Activated naive CD8-positive, alpha-beta T cell treated with anti-CD3 and anti-CD28 coated beads, Interleukin-2, amount 10 ng/mL, durations not matched to agents 7 days and 5 days (primary cell): ENCODE data around the gene AMBRA1. TPM values are rescaled to one million over a fixed set of nuclear protein-coding genes. Genes with fewer than 3 reads are reported as not detected.

Experiments used
- ATAC-seq: fragments of 150-1000 bp; cut with Tn5 transposase; one replicate; pipeline ENCODE4 v1.10.0; 2021; ENCODE audit warnings: low read depth, moderate library complexity
- POLR2A ChIA-PET: fragments of 350-600 bp; sonication (Branson Sonifier 250); formaldehyde crosslinking; loops from one replicate; lab custom pipeline; 2021; ENCODE audit warnings: antibody characterized with exemption; lab: Charles Lee
- DNase-seq: peaks from one replicate; pipeline ENCODE4 v3.0.0; 2021
- H3K27ac Mint-ChIP-seq: one replicate; pipeline ENCODE4 v1.8.0; 2022; ENCODE audit warnings: mild to moderate bottlenecking, mixed read lengths
- H3K27me3 Mint-ChIP-seq: one replicate; pipeline ENCODE4 v1.8.0; 2022; ENCODE audit warnings: mild to moderate bottlenecking, moderate library complexity, mixed read lengths
- H3K36me3 Mint-ChIP-seq: one replicate; pipeline ENCODE4 v1.8.0; 2021; ENCODE audit warnings: mild to moderate bottlenecking, mixed read lengths
- H3K4me1 Mint-ChIP-seq: one replicate; pipeline ENCODE4 v1.8.0; 2021; ENCODE audit warnings: mixed read lengths
- H3K4me3 Mint-ChIP-seq: one replicate; pipeline ENCODE4 v1.8.0; 2022; ENCODE audit warnings: mild to moderate bottlenecking, moderate library complexity, mixed read lengths
- H3K9me3 Mint-ChIP-seq: one replicate; pipeline ENCODE4 v1.8.0; 2021; ENCODE audit warnings: mixed read lengths
- total RNA-seq, 2 experiments: library from RNA; stranded (reverse); gene quantifications; one replicate each; pipeline ENCODE4 v1.2.3, GENCODE V29; 2021

Gene AMBRA1
- total RNA-seq, 2 experiments from 2014 or later: 39.1 to 40.5 TPM

DNA sequence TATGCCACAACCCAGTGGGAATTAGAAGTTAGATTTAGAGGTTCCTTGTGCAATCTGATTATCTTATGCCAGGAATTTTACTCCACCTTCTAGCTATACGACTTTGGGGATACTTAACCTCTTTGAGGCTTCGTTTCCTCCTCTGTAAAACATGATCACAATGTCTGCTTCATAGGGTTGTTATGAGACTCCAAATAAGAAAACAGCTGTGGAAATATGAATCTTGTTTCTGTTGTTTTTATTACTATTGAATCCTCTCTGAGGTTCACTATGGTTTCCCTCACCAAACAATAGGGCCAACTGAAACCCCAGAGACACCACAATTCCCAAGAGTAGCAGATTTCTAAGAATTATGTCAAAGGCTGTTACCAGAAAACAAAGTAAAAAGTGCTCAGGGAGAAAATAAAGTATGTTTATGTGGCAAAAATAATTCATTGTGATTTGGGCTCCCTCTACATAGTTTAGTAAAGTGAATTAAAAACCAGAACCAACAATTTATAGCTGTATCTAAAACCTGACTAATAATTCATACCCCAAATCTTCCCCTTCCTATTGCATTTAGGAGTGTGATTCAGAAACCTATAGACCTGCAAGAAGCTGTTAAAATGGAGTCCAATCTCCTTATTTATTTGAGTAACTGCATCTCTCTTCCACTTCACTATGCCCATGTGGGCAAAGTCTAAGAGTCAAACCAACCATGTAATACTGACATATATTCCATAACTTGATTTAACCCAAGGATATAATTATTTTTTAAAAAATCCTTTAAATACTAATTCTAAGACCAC lies 38.4 kb downstream of the AMBRA1 start:
- Mint-ChIP-seq H3K27ac (peak overlapping the region; percentile 75), H3K4me1 (peaks cover 49% of the 10 kb centered on the region), H3K36me3 (peaks cover 18% of the 10 kb centered on the region), H3K9me3 (no peaks in the 10 kb centered on the region), H3K4me3 (peak overlapping the region; percentile 46), H3K27me3 (peaks cover 2% of the 10 kb centered on the region)
- POLR2A ChIA-PET: interaction anchor here (0.6 to 2.0 kb wide), 5 partner anchors 15 to 115 kb away, joined by 3 to 5 read pairs (median 4); partner anchors contain the start of gene AMBRA1
- DNase-seq: no peak
- ATAC-seq: peak; percentile 66

DNA sequence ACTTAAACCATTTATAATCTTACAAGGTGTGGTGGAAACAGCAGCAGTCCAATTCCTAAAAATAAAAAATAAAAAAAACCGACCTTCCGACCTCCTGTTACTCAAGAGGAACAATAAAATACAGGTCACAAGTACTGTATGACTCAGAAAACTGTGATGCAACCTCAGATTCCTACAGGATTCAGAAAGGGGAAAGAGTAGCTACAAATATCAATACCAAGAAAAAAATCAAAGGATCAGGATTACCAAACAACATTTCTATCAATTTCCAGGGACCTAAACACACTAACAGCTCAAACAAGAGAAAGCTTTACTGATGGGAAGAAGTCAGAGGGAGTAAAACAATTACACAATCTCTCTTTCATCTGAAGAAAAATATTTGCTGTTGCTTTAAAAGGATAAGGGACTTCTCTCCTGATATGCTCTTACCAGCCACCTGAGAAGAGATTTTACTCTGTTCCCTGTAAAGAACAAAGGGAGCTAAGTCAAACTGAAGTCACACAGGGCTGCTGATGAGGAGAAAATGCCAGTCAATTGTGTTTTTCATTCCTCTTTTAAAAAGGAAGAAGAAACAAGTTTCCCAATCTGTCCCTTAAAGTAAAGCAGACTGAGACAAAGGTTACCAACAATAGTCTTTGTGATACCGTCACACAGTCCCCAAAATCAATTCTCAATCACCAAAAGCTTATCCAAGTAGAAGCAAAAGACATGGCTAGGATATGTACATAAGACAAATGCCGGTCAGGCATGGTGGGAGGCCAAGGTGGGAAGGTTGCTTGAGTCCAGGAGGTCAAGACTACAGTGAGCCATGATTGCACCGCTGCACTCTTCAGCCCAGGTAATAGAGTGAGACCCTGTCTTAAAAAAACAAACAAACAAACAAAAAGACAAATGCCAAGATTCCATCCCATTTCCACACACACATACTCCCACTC lies 39.3 kb downstream of the AMBRA1 start:
- POLR2A ChIA-PET: interaction anchor here (0.5 to 2.0 kb wide), 4 partner anchors 19 to 116 kb away, joined by 3 to 5 read pairs (median 4); partner anchors contain the start of gene AMBRA1
- no peak overlapping the region for H3K27ac Mint-ChIP-seq
- H3K27me3 Mint-ChIP-seq: peaks cover 2% of the 10 kb centered on the region
- peak overlapping the region; percentile 46 for H3K4me3 Mint-ChIP-seq
- DNase-seq: no peak
- H3K36me3 Mint-ChIP-seq: peaks cover 18% of the 10 kb centered on the region
- no peaks in the 10 kb centered on the region for H3K9me3 Mint-ChIP-seq
- ATAC-seq: no peak
- peaks cover 44% of the 10 kb centered on the region for H3K4me1 Mint-ChIP-seq

DNA sequence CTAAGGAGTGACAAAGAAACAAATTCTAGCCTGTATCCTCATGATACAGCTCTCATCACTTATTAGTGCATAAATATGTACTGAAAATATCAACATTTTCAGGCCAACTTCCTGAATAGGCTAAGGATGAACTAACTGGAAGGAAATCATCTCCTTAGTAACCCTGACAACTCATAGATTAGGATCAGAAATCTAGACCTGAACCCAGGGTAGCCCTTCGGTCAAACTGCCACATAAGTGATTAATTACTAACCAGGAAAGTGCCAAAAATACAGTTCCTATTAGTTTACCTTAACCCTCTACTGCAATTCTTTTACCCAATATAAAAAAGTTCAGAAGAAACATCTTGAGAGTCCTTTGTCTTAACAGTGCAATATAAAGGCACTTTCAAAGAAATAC lies 40.0 kb downstream of the AMBRA1 start:
- DNase-seq (no peak), ATAC-seq (no peak)
- Mint-ChIP-seq H3K4me1 (peaks cover 40% of the 10 kb centered on the region), H3K27ac (no peak overlapping the region), H3K9me3 (no peaks in the 10 kb centered on the region), H3K27me3 (peaks cover 2% of the 10 kb centered on the region), H3K4me3 (no peak overlapping the region), H3K36me3 (peaks cover 18% of the 10 kb centered on the region)
- POLR2A ChIA-PET: no interaction called here

DNA sequence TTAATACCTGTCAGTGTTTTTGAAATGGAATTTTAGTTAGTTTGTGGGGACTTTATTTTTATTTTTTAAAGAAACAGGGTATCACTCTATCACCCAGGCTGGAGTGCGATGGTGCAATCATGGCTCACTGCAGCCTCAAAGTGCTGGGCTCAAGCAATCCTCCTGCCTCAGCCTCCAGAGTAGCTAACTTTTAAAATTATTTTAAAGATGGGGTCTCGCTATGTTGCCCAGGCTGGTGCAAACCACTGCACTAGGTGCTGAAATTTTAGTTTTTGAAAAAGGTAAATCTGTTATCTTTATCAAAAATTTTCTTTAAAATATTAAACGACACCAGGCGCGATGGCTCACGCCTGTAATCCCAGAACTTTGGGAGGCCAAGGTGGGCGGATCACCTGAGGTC lies 42.6 kb downstream of the AMBRA1 start:
- ATAC-seq: no peak
- H3K27ac Mint-ChIP-seq: no peak overlapping the region
- H3K36me3 Mint-ChIP-seq: peaks cover 18% of the 10 kb centered on the region
- DNase-seq: no peak
- H3K9me3 Mint-ChIP-seq: no peaks in the 10 kb centered on the region
- POLR2A ChIA-PET: interaction anchor here (0.6 kb wide), 1 partner anchor 17 kb away, joined by 5 read pairs; no protein-coding TSS in a partner anchor
- H3K4me3 Mint-ChIP-seq: no peak overlapping the region
- H3K4me1 Mint-ChIP-seq: peaks cover 28% of the 10 kb centered on the region
- peaks cover 2% of the 10 kb centered on the region for H3K27me3 Mint-ChIP-seq

DNA sequence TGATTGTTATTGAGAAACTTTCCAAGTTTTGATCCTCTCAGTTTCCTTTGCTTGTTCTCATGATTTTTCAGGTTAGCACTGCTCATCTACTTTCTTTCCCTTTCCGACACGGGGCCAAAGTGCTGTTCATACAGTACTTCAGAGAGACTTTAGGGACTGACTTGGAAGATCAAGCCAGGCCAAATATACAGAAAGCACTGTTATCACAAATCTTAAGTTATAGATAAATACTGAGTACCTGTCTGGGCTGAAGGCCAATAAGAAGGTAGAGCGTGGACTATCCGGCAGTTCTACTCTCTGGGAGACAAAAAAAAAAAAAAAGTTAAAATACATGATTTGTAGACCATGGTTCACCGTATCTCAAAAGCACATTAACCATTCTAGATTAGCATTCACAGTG lies 46.2 kb downstream of the AMBRA1 start:
- no peak for ATAC-seq
- Mint-ChIP-seq H3K9me3 (no peaks in the 10 kb centered on the region), H3K27ac (no peak overlapping the region), H3K4me1 (peaks cover 4% of the 10 kb centered on the region), H3K36me3 (peaks cover 22% of the 10 kb centered on the region), H3K27me3 (no peaks in the 10 kb centered on the region), H3K4me3 (no peak overlapping the region)
- POLR2A ChIA-PET: interaction anchor here (1.0 kb wide), 1 partner anchor 13 kb away, joined by 3 read pairs; no protein-coding TSS in a partner anchor
- no peak for DNase-seq

DNA sequence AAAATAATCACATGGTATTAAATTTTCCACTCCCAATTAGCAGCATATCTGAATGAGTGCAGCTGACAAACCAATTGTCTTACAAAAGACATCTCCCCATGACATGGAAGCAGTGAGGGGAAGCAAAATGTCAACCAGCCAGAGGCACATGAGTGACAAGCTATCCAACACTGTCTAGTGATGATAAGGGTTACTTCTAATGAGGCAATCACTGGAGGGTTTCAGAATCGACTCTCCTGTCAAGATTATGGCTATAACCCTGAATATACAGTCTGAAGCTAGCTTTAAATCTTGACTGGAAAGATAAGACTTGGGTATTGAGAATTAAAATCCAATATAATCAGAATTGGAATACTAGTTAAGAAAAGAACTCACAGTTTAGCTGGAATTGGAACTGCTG lies 50.3 kb downstream of the AMBRA1 start:
- Mint-ChIP-seq H3K27me3 (no peaks in the 10 kb centered on the region), H3K4me3 (no peak overlapping the region), H3K36me3 (peaks cover 24% of the 10 kb centered on the region), H3K4me1 (no peaks in the 10 kb centered on the region), H3K9me3 (no peaks in the 10 kb centered on the region), H3K27ac (no peak overlapping the region)
- POLR2A ChIA-PET: no interaction called here
- ATAC-seq: no peak
- DNase-seq: no peak

DNA sequence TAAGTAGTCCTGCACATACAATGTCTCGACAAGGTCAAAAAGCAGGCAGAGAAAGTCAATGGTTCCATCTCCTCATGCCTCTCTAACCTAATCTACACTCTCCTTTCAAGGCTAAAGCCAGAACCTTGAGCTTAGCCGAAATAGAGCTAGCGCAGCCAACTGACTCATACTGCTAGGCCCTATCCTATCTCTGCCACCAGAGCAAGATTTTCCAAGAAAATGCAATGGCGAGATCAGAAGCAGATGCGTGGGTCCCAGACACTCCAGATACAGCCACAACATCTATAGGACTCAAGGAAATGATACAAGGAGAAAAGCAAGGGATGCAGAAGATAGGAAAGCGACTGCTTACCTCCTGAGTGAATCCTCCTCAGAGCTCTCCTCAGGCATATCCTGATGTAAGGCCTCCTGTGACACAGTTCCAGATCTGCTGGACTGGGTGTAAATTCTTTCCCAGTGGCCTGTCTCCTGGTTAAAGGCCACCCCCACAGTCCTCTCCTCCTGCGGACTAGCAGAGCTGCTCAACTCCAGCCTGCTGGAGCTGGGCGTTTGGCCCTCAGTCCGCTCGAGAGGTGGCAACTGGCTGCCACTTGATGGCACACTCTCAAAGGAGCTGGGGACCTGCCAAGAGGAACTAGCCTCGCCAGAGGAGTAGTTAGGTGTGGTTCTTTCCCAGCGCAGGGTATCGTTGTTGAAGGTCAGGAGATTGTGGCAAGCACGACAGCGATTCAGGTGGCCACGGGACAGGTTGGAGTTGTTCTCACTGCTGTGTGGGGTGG lies 52.0 kb downstream of the AMBRA1 start:
- no peak for DNase-seq
- no peak for ATAC-seq
- POLR2A ChIA-PET: no interaction called here
- Mint-ChIP-seq H3K36me3 (peaks cover 20% of the 10 kb centered on the region), H3K27me3 (no peaks in the 10 kb centered on the region), H3K4me3 (no peak overlapping the region), H3K4me1 (peaks cover 3% of the 10 kb centered on the region), H3K9me3 (no peaks in the 10 kb centered on the region), H3K27ac (no peak overlapping the region)

DNA sequence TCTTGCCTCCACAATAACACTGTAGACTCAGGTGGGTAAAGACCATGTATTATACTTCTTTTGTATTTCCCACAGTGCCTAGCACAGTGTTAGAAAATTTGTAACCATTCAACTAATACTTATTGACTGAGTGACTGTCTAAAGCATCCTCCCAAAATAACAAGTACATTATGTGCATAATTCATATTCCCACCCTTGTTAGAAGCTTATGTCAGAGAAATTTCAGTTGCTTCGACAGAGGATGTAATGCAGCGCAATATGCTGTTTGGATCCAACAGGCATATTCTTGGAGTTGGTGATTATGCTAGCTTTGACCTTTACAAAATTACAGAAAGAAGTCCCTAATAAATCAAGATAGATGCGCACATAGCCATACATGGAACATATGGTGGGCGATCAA lies 53.0 kb downstream of the AMBRA1 start:
- no peak overlapping the region for H3K4me3 Mint-ChIP-seq
- no peaks in the 10 kb centered on the region for H3K9me3 Mint-ChIP-seq
- DNase-seq: no peak
- POLR2A ChIA-PET: no interaction called here
- no peaks in the 10 kb centered on the region for H3K27me3 Mint-ChIP-seq
- ATAC-seq: no peak
- peaks cover 6% of the 10 kb centered on the region for H3K4me1 Mint-ChIP-seq
- H3K36me3 Mint-ChIP-seq: peaks cover 15% of the 10 kb centered on the region
- no peak overlapping the region for H3K27ac Mint-ChIP-seq

DNA sequence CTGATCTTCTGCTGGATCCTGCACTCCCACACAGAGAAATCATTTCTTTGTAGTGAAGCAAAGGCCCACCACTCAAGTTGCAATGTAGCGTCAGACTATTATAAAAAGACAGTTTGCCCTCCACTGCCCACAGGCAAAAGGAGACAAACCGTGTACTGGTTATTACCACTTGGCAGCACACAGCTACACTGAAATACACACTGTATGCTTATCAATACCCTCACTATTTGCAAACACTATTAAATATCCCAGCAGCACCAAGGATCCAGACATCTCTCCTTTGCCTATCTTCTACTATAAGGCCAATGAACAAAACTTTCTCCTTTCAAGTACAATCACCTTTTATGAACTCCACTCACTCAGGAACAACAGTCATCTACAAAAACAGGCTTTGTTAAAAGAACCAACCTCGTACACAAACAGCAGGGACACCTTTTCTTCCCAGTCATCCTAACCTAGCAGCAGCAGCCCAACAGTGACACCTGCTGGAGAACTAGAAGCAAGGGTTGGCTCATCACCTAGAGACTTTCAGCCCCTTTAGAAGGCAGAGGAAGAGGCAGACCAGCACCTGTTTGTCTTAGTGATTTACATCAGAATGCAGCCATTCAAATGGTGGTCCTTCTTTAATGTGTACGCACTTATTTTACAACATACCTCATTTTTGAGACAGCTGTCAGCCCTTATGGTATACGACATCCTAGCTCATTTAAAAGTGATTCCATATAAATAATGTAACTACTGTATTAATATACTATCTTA lies 56.1 kb downstream of the AMBRA1 start:
- ATAC-seq: peak; percentile 90
- H3K27me3 Mint-ChIP-seq: no peaks in the 10 kb centered on the region
- POLR2A ChIA-PET: no interaction called here

DNA sequence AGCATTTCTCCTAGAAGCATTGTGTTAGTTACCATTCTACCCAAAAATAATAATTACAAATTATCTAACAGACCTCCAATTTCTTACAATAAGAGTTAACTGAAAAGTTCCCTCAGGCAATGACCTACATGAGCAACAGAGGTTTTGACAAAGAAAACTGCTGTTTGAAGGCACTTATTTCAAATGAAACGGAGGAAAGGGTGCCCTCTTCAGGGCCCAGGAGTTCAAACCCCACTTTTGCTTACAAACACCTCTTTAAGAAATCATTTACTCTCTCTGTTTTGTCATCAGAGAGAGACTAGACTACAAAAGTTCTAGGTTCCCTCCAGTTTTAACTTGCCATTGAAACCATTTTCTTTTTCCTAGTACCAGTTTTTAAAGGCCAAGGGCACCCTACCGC lies 56.7 kb downstream of the AMBRA1 start:
- Mint-ChIP-seq H3K4me1 (peaks cover 10% of the 10 kb centered on the region), H3K9me3 (no peaks in the 10 kb centered on the region), H3K36me3 (peaks cover 6% of the 10 kb centered on the region), H3K27me3 (no peaks in the 10 kb centered on the region), H3K27ac (no peak overlapping the region), H3K4me3 (no peak overlapping the region)
- POLR2A ChIA-PET: no interaction called here
- no peak for ATAC-seq
- DNase-seq: no peak

More for the DNA sequence above, 56.1 kb downstream of the AMBRA1 start:
- peaks cover 7% of the 10 kb centered on the region for H3K36me3 Mint-ChIP-seq
- H3K27ac Mint-ChIP-seq: no peak overlapping the region
- no peak overlapping the region for H3K4me3 Mint-ChIP-seq
- H3K9me3 Mint-ChIP-seq: no peaks in the 10 kb centered on the region
- DNase-seq: peak; percentile 44
- H3K4me1 Mint-ChIP-seq: peaks cover 9% of the 10 kb centered on the region

DNA sequence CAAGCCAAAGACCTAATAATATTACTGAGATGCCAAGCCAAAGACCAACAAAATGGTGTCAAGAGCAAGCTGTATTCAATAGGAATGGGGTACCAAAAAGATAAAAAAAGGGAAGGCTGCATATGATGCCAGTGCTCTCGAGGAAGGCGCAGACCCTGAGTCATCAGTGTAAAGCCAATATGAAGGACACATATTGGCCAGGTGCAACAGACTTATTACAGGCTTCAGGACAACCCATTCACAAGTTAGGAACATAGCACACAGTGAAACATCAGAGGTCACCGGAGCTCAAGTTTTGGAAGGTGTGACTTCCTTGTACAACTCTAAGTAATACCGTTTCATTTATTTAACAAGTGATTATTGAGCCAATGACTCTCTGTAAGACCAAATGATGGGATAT lies 58.1 kb downstream of the AMBRA1 start:
- Mint-ChIP-seq H3K4me1 (peaks cover 10% of the 10 kb centered on the region), H3K4me3 (no peak overlapping the region), H3K36me3 (peaks cover 2% of the 10 kb centered on the region), H3K9me3 (no peaks in the 10 kb centered on the region), H3K27me3 (no peaks in the 10 kb centered on the region), H3K27ac (no peak overlapping the region)
- ATAC-seq: no peak
- POLR2A ChIA-PET: no interaction called here
- DNase-seq: no peak

DNA sequence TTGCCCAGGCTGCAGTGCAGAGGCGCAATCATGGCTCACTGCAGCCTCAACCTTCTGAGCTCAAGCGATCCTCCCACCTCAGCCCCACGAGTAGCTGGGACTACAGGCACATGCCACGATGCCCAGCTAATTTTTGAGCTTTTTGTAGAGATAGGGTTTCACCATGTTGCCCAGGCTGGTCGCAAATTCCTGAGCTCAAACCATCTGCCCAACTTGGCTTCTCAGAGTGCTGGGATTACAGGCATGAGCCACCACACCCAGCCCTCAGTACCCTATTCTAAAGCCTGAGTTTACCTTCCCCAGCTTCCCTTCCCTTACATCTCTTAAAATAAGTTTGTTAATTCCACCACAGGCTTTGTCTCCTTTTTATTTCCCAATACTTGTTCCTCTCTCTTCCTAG lies 59.1 kb downstream of the AMBRA1 start:
- POLR2A ChIA-PET: no interaction called here
- H3K27me3 Mint-ChIP-seq: no peaks in the 10 kb centered on the region
- H3K9me3 Mint-ChIP-seq: no peaks in the 10 kb centered on the region
- no peak for DNase-seq
- H3K4me3 Mint-ChIP-seq: no peak overlapping the region
- peaks cover 2% of the 10 kb centered on the region for H3K36me3 Mint-ChIP-seq
- H3K27ac Mint-ChIP-seq: no peak overlapping the region
- peaks cover 11% of the 10 kb centered on the region for H3K4me1 Mint-ChIP-seq
- ATAC-seq: no peak
